Urothelium cell line (cell line): ENCODE measurements around the gene MAPK7.
"Not testable (repeated sequence)": the region's sequence is repeated elsewhere in the genome, so short reads cannot be mapped to it uniquely, and the experiment has no call there.

ENCODE experiments used
- DNase-seq: peaks from one replicate; pipeline ENCODE4 v3.0.0; 2011; ENCODE audit warnings: low spot score, mixed read lengths
- FAIRE-seq: peaks from 2 replicates; lab custom pipeline; 2011; peaks lifted over from hg19 to GRCh38; lab: Jason Lieb, UNC

Gene MAPK7

GRCh38 chr17:19342611-19343255 lies 35.6 kb upstream of the MAPK7 start:
- FAIRE-seq: no peak
- no peak for DNase-seq

GRCh38 chr17:19343256-19343630 lies 35.1 kb upstream of the MAPK7 start:
- no peak for DNase-seq
- no peak for FAIRE-seq

GRCh38 chr17:19343671-19344151 lies 34.6 kb upstream of the MAPK7 start:
- DNase-seq (no peak), FAIRE-seq (no peak)

DNA sequence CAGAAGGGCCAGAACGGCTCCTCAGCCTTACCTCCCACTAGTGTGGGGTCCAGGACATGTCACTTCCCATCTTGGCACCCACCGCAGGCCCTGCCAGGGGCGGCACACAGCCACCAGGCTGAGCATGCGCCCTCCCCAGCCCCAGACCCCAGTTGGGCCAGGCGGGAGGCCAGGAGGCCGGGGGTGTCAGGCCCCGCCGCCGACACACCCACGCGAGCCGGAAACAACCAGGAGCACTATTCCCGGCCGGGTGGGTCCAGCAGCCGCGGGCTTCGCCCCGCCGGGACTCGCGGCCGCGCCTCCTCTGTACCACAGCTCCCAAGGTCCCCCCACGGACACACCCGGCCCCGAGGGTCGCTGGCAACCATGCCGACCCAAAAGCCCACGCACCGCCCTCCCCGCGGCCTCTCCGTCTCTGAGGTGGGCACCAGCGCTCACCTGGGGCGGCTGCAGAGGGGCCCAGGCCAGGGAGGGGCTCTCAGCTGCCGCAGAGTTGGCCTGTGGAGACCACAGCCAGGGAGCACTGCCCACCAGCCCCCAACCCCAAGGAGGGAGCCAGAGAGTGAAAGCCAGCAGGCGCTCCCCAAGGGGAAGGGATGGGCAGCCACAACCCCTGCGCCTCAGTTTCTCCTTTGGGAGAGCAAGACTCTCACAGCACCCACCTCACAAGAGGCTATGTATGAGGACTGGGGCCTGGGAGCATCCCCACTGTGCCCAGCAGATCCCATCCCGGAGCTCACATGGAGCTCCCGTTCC lies 33.8 kb upstream of the MAPK7 start:
- no peak for DNase-seq

DNA sequence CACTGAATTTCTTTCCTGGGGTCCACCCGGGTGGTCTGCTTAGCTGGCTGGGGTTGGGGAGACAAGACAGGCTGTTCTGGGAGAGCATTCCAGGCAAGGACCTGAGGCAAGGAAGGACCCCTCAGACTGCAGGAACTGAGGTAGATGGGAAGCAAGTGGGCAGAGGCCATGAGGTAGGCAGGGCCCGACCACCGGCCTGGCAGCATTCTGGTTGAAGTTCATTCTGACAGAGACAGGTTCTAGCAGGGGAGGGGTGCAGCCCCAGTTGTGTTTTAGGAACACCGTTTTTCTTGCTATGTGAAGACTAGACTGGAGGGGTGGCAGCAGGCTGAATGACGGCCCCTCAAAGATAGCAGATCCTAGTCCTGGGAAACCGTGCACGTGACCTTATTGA lies 33.2 kb upstream of the MAPK7 start:
- no peak for FAIRE-seq

More for the DNA sequence above, 33.8 kb upstream of the MAPK7 start:
- FAIRE-seq: no peak

GRCh38 chr17:19345486-19346350 lies 32.6 kb upstream of the MAPK7 start:
- no peak for FAIRE-seq

More for the DNA sequence above, 33.2 kb upstream of the MAPK7 start:
- DNase-seq: no peak

DNA sequence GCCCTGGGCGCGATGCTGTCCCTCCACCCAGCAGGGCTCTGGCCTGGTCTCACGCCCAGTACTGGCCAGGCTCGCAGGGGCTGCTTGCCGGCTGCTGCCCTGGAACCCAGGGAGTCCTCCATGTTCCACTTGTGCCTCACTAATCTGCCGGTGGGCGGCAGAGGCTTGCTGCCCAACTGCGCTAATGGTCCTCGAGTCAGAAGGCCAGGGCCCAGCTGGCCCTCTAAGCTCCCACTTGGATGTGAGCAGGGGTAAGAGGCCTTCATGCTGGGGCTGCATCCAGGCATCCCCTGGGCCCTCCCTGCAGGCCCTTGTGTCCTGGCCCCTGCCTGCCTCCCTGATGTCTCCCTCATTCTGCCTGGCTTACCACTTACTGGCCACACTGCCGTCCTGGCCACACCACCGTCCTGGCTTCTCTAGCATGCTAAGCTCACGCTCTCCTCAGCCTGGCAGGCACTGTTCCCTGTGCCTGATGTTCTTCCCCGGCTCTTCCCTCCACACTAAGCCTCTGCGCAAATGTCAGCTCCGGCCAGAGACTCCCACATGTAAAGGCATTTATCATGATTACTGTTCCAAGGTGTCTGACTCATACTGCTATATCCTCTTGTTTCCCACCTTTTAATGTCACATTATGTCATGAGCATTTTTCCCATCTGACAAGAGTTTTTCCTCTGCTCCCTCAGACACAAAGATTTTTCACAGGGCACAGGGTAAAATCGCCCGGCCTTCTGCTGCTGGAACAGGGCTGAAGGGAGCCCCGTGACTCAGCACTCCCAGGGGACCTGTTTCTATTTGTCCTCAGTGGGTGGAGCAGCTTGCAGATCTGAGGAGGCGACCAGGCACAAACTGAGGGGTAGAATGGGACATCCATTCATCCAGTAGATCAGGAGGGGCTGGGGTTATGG lies 31.7 kb upstream of the MAPK7 start:
- peak; percentile 80 for DNase-seq
- FAIRE-seq: peak; percentile 72

More at GRCh38 chr17:19345486-19346350, 32.6 kb upstream of the MAPK7 start:
- no peak for DNase-seq

DNA sequence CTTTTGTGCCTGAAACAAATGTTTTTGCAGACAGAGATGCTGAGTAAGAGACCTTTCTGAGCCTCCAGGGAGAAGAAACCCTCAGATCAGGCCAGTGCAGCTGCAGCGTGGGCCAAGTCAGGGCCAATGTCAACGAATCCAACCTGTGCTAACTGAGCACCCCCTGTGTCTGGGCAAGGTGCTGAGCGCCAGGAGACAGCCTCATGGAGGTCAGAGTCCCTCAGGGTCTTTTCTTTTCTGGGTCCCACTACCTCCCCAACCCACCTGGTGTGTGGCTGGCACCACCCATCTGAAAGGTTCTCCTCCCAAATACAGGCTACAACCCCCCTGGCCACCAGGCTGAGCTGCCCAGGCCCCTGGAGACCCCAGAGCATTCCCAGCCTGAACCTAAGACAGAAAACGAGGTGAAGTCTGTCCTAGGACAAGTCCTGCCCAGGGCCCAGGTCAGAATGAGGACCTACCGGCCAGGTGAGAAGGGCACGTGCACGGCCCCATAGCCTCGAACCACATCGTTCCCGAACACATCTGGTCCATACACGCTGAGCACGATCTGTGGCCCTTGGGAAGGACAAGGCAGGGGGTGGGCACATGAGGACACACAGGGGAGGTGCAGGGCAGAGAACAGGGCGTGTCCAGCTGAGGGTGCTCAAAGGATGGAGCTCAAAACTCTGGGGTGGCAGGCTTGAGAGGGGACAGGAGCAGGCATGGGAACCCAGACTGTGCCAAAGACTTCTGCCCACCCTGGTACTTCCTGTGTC lies 30.8 kb upstream of the MAPK7 start:
- FAIRE-seq (no peak), DNase-seq (no peak)

DNA sequence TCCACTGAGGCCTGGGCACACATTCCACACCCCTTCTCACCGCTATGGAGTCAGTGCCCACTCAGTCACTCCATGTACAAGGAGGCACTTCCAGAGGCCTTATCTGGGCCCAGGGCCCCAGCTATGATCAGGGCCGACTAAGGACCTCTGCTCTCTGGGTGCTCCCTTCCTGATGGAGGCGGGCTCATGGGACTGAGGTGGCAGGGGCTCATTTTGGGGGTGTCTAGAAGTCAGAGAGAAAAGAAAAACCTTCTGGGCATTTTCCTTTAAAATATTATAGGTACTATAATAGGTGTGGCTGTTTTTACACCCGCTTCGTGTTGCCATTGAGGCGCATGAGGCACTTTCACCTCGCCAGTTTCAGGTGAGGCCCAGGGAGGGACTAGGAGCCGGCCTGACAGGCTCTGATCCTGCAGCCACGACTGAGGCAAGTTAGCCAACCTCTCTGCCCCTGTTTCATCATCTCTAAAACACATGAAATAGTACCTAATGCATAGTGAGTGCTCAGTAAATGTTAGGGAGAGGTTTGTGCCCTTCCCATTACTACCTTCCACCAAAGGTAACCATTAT lies 30.1 kb upstream of the MAPK7 start:
- DNase-seq: no peak

GRCh38 chr17:19348806-19349205 lies 29.5 kb upstream of the MAPK7 start:
- FAIRE-seq (no peak), DNase-seq (no peak)

More for the DNA sequence above, 30.1 kb upstream of the MAPK7 start:
- FAIRE-seq: no peak

DNA sequence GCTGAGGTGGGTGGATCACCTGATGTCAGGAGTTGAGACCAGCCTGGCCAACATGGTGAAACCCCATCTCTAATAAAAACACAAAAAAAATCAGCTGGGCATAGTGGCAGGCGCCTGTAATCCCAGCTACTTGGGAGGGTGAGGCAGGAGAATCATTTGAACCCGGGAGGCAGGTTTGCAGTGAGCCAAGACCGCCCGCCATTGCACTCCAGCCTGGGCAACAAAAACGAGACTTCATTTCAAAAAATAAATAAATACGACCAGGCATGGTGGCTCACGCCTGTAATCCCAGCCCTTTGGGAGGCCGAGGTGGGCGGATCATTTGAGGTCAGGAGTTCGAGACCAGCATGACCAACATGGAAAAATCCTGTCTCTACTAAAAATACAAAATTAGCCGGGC lies 24.9 kb upstream of the MAPK7 start:
- DNase-seq, FAIRE-seq: not testable (repeated sequence)

GRCh38 chr17:19354748-19355147 lies 23.6 kb upstream of the MAPK7 start:
- DNase-seq (no peak), FAIRE-seq (no peak)

DNA sequence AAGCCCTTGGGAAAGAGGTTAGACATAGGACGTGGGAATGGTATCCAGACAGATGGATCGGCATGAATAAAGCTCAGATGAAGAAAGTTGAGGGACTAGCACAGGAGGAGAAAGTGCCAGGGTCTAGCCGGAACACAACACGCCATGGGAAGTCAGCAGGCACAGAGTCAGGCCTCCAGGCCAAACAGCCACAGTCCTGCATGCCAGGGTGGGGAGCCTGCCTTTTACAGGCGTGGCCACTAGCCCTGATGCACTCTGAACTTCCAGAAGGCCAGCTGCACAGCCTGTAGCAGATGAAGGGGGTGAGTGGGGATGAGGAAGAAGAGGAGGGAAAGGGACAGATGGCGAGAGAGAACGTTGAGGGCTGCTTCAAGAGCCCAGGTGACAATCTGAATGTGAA lies 20.9 kb upstream of the MAPK7 start:
- FAIRE-seq (no peak), DNase-seq (no peak)

GRCh38 chr17:19357761-19358160 lies 20.5 kb upstream of the MAPK7 start:
- DNase-seq (no peak), FAIRE-seq (no peak)

- DNase-seq (no peak), FAIRE-seq (no peak)
Measured at GRCh38 chr17:19359151-19359550, 19.1 kb upstream of the MAPK7 start.

DNA sequence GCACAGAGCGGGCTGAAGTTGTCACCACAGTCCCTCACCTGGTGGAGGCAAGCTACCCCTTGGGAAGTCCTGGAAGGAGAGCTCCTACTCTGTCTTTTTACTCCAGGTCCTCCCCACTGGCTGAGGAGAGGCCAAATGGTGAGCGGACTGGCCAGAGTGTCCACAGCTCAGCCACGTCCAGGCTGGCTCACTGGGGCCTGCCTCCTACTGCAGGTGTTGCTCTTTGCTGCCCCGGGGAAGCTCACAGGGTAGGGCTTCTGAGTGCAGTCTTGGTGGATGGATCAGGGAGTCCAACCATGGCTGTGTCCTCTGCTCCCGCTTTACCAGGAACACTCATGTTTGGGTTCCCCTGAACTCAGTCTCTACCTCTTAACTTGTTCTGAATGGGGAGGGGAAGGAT lies 18.4 kb upstream of the MAPK7 start:
- DNase-seq: no peak
- no peak for FAIRE-seq

- FAIRE-seq (no peak), DNase-seq (no peak)
Measured at GRCh38 chr17:19360772-19361171, 17.5 kb upstream of the MAPK7 start.

DNA sequence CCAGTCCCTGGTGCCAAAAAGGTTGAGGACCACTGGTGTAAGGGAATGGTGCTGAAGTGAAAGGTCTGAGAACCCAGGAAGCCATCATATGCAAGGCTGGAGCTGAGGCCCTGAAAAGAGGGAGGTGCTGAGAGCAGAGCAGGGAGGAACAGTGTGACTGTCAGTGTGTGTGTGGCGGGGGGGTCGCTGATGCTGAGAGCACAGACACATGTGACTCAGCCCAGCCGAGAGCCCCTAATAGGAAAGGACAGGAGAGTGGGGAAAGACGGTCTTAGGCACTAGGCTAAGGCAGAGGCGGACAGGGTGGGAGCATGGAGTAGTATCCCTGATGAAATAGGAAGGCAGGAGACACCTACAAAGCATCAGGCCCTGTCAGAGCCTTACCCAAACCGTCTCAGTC lies 17.0 kb upstream of the MAPK7 start:
- FAIRE-seq (no peak), DNase-seq (no peak)

DNA sequence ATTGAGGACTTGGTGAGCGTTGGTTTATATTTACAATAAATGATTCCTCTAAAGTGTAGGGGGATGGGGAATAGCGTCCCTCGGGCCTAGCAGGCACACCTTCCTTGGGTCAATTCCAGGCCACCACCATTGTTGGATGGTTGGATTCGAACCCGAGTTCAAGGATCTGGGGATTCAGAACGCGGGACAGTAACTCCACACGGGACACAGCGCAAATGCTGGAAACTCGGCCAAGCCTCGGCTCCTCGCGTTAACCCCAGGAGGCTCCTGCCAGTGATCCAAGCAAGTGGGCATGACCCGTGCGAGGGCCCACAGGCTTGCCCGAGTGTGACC lies 16.4 kb upstream of the MAPK7 start:
- no peak for DNase-seq
- no peak for FAIRE-seq
